Measurements from ENCODE around the gene CST3.
"Not testable (repeated sequence)": the region's sequence is repeated elsewhere in the genome, so short reads cannot be mapped to it uniquely, and the experiment has no call there.

The CST3 gene

DNA sequence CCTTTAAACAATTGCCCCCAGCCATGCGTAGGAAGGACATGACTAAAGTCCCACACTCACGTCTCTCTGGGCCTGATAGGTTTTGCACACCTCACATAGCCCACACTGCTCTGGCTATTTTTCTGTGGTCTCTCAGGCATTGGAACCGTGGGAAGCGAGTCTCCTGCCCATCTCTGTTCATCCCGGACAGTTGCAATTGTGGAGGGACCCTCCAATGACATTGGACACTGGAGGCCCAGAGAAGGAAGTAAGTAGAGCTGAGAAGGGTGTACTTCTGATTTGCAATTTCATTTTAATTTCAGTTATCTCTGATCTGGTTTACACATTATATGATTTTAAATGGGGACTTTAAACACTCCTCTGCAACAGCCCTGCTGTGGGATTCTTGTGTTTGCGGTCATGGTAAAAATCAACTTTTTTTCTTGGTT is 23.3 kb upstream of the CST3 start:
- no peak for DNase-seq

DNA sequence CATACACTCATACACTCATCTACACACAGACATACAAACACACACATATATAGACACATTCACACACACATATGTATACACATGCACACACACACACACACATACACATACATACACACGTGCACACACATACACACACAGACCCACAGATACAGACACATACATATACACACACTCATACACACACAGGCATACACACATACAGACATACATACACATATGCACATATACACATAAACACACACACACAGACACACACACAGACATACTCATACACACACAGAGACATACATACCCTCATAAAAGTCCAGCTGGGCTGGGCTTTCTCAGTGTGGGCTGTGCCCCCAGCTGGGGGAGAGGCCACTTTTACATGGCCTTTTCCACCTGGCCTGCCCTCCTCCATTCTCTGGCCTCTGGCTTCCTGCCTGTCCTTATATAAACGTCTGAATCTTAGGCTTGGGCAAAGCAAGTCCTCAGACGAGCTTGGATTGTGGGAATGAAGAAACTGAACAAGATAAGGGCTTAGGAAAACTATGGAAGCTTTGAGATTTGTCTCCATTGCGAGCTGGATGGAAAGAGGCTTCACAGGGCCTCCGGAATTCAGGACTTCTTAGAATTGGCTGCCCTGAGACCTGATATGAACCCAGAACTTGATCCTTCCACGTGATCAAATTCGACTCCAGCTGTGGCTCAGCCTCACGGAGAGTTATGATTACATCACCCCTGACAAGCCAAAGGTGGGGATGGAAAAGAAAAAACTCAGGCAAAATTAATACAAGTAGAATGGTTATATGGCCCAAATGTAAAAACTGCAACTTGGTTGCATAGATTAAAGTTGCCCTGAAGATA is 22.5 kb upstream of the CST3 start:
- no peak for DNase-seq

DNA sequence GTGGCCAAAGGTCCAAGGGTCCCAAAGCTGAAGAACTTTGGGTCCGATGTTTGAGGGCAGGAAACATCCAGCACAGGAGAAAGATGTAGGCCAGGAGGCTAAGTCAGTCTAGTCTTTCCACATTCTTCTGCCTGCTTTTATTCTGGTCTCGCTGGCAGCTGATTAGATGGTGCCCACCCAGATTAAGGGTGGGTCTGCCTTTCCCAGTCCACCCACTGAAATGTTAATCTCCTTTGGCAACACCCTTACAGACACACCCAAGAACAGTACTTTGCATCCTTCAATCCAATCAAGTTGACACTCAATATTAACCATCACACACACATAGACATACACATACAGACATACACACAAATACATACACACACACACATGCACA is 21.8 kb upstream of the CST3 start:
- not testable (repeated sequence) for DNase-seq

DNA sequence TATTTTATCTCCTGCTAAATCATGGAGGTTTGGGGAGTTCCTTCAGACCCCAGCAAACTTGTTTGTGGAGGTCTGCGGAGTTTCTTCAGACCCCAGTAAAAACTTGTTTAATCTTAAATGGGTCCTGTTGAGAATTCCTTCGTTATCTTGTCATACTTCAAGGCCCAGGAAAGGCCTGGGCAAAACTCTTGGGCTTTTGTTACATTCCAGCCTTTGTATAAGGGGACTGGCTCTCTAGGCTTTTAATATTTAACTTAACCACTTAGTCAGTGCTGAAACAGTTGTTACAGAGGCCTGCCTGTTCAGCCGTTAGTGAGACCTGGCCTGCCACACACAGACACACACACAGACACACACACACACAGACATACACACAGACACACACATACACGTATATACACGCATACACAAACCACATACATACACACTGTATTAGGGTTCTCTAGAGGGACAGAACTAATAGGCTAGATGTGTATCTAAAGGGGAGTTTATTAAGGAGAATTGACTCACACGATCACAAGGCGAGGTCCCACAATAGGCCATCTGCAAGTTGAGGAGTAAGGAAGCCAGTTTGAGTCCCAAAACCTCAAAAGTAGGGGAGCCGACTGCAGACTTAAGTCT is 21.3 kb upstream of the CST3 start:
- DNase-seq: no peak

DNA sequence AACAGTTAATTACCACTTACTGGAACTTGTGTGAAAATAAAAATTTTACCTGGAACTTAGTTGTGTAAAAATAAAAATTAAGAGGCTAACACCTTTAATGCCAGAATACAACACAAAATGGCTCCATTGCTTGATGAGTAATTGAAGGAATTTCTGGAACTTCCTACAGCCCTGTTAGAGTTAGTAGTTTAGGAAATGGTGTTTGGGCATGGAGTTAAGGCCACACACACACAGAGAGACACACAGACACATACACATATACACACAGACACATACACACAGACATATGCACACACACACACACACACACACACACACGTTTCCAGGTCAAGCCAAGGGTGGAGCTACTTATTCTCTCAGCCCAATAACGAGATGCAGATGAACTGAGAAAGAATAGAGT is 20.6 kb upstream of the CST3 start:
- DNase-seq: no peak

DNA sequence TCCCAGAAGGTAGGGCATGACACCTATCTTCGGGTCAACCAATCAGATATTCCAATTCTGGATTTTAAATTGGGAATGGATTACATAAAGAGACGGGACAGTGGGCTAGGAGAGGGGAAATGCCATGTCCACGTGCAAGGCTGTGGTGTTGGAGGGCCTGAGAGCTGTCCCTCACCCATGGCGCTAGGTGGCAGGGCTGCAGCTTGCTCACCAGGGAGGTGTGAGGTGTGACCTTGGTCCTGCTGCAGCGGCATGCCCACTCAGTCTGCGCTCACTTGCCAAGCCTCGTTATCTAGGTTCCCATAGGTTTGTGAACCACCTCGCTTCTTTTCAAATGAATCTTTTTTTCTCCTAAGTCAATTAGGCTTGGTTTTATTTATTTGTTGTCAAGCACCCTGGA is 19.4 kb upstream of the CST3 start:
- no peak for DNase-seq

DNA sequence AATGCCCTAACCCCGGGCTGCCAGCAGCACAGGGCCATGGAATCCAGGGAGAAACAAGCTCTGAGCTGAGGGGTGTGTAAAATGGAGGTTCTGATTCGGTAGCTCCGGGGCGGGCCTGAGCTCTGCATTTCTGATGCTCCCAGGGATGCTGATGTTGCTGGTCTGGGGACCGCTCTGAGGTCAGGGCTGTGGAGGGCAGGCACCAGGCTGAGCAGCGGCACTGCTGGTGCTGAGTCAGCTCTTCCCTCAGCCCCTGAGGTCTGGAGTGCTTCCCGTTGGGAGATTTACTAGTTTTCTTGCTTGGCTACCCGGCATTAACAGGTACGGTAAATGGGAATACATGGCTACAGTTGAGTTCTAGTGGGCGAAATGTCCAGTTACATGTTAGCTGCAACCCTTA is 18.6 kb upstream of the CST3 start:
- no peak for DNase-seq

DNA sequence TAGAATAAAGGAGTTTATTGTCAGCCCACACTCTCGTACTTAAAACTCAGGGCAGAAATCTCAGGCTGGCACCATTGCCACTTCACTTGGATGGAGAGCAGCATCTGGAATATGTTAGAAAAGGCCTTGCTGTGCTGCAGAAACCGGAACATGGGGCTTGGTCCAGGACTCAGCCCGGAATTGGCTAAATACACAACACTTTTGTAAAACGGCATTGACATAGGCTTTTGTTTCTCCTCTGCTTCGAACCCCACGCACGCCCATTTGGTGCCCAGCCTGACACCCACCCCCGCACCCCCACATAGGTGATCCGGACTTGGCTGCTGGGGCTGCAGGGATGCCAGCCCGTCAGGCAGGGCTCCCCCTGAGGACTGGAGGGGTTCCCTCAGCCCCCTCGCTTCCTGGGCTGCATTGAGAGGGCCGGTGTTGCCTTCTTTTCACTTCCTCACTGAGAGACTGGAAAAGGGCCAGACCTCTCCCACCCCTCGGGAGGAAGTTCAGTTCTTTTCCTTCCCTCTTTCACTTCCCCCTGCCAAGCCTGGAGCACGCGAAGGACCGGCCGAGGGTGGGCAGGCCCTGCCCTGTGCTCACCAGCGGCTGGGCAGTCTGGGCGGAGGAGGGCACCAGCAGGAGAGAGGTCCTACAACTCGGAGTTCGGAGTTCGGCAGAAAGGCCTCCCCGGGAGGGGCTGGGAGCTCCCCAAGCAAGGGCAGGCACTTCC is 17.9 kb upstream of the CST3 start:
- DNase-seq: no peak

DNA sequence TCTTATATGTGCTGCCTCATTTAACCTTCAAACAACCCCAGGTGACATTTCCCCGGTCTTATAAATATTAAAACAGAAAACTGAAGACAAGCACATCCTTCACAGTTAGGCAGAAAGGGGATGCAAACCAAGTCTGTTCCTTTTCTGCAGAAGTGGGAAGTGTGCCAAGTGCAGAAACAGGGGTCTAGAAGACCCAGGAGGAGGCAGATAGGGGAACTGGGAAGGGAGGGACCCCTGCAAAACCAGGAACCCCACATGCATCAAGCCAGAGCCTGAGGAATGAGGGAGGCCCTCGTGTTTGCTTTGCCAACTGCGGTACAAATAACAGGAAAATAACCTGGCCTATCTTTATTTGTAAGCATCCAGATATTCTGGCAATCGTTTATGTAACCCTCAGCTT is 17.0 kb upstream of the CST3 start:
- no peak for DNase-seq

DNA sequence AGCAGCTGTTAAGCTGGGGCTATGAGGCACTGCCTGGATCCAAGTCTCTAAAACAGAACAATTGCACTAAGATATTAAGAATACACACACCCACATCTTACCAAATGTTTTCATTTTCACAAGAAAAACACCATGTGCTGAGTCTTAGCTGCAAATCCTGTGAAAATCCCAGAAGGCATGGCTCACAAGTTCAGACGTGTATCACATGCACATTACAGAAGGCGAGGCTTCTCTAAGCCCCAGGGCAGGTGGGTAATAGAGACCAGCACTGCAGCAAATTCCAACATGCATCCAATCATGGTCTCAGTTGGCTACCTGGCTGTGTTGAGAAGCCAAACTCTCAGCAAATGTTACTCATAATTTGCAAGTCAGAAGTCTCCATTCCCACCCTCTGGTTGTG is 16.2 kb upstream of the CST3 start:
- no peak for DNase-seq

DNA sequence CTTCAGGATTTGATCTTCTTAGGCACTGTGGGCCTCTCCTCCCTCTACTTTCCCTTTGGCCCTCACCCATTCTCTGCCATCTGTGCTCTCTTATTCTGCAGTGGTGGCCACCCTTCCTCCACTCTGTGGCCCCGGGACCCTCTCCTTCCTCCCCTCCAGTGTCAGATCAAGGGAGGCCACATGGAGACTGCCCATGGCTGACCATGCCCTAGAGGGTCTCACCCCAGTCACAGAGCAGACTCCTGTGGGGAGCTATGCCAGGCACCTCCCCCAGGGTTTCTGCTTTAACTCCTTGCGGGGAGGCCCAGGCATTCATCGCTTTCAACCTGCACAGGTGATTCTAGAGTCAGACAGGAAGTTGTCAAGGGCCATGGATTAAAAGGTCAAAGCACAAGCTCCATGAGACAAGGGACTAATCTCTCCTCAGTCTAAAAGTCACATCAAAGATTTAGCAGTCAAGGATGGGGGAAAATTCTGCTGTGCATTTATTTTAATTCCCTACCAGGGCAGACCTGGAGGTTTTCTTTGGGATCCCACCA is 15.7 kb upstream of the CST3 start:
- DNase-seq: no peak

DNA sequence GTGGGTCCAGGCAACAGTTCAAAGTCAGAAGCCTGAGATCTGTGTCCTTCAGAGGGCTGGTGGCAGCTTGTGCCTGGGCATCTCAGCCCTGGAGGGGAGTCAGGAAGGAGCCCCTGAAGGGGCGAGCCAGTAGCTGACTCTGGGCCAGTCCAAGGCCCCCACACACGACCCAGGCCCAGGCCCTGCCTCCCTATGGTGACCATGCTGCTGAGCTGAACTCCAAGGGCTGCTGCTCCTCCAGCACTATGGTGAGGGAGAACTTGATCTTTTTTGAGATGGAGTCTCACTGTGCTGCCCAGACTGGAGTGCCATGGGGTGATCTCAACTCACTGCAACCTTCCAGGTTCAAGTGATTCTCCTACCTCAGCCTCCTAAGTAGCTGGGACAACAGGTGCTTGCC is 15.2 kb upstream of the CST3 start:
- DNase-seq: no peak

DNA sequence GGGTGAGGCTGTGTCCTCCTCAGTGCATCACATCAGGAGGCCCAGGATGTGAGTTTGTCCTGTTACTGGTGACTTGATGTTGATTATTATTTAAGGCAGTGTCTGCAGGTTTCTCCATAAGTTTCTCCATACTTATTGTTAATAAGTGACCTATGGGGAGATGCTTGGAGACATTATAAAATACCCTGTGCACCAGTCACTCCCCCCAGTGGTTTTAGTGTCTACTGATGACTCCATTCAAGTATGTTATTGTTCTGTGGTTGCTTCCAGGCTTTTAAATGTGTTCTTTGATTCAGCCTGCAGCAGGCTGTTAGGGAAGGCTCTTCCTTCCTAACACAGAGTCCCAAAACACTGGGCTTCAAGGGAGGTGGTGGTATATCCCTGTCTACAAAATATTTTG is 14.6 kb upstream of the CST3 start:
- DNase-seq: no peak

DNA sequence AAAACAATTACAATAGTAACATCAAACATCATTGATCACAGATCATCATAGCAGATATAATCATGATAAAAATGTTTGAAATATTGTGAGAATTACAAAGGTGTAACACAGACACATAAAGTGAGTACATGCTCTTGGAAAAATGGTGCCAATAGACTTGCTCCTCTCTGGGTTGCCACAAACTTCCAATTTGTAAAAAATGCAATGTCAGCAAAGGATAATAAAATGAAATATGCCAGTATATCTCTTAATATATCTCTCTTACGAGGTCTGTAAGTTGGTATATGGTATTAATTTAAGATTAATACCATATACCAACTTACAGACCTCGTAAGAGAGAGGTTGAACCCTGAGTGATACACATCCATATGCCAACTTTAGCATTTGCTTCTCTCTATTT is 13.4 kb upstream of the CST3 start:
- DNase-seq: no peak

DNA sequence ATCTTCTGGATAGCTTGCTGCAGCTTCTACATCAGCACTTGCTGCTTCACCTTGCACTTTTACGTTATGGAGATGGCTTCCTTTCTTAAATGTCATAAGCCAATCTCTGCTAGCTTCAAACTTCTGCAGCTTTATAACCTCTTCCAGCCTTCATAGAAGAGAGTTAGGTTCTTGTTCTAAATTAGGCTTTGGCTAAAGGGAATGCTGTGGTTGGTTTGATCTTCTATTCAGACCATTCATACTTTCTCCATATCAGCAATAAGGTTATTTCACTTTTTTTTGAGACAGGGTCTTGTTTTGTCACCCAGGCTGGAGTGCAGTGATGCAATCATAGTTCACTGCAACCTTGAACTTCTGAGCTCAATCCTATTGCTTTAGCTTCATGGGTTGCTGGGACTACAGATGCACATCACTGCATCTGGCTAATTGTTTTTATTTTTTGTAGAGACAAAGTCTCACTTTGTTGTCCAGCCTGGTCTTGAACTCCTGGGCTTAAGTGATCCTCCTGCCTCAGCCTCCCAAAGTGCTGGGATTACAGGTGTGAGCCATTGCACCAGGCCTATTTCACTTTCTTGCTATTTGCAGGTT is 12.2 kb upstream of the CST3 start:
- no peak for DNase-seq

DNA sequence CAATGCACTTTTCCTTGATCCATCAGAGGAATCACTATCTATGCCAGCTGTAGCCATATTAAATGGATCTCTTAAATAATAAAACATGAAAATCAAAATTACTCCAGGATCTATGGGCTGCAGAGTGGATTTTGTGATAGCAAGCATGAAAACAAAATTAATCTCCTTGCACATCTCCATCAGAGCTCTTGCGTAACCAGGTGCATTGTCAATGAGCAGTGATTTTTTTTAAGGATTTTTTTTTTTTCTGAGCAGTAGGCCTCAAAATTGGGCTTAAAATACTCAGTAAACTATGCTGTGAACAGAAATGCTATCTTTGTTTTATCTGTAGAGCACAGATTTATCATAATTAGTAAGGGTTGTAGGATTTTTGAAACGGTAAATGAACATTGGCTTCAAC is 11.5 kb upstream of the CST3 start:
- DNase-seq: no peak

DNA sequence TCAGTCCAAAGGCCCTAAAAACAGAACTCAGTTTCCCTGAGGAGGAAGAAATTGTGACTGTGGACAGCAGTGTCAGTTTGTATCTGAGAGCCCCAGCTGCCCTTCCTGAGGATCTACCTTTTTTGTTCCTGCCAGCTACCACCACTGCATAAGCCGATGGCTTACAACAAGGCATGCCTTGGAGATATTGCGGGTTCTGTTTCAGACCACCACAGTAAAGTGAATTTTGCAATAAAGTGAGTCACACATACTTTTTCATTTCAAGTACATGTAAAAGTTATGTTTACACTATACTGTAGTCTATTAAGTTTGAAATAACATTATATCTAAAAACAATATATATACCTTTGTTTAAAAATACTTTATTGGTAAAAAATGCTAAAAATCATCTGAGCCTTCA is 9.6 kb upstream of the CST3 start:
- DNase-seq: no peak

DNA sequence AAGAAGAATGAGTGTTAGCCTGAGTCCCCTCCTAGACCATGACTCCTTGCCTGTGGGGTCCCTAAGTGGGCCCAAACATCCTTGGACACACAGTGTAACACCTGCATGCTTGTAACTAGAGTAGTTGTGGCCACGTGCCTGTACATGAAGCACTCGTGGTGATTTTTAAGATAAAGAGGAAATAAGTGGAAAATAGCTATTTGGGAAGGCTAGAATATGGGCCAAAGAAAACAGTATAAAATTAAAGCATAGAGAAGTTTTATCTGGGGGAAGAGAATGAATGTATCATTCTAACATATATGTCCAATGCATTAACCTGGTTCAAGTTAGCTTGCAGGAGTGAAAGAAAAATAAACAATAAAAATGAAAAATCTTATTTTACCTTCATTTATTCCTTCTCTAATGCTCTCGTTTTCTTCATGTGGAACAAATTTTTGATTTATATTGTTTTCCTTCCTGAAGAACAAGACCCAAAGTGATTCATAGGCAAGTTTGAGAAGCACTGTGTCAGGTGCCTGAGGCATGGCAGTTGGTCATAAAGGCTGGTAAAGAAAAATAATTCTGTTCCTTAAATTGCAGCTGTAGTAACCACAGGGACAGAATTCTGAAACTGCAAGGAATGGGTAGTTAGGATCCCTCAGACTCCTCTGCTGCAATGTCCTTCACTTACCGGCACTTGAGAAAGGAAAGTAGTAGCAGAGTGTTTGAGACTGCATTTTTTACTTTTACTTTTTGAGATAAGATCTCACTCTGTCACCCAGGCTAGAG is 8.5 kb upstream of the CST3 start:
- DNase-seq: no peak

DNA sequence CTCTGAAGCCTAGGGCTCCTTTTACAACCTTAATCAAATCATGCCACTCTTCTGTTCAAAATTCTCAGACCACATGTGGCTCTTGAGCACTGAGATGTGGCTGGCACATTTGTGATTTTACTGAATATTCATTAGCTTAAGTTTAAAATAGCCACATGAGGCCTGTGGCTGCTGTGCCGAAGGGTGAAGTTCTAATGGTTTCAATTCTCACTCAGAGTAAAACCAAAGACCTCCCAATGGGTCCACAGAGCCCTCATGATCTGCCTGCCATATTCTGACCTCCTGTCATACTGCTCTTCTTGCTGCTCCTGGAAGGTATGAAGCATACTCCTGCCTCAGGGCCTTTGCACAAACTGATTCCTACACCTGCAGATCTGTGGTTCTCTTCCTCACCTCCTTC is 7.8 kb upstream of the CST3 start:
- DNase-seq: no peak

DNA sequence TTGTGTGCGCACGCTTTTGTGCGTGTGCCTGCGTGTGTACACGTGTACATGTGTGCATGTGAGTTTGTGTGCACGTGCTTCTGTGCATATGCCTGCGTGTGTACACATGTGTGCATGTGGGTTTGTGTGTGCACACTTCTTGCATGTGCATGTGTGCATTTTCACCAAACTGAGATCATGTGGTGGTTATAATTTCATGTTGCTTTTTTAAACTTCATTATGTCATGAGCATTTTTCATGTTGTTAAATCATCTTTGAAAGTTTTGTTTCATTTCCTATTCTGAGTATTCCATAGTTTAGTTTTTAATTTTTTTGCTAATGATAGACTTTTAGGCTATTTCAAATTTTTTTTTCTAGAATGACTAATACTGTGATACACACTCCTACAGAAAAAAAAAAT is 6.4 kb upstream of the CST3 start:
- DNase-seq: no peak

DNA sequence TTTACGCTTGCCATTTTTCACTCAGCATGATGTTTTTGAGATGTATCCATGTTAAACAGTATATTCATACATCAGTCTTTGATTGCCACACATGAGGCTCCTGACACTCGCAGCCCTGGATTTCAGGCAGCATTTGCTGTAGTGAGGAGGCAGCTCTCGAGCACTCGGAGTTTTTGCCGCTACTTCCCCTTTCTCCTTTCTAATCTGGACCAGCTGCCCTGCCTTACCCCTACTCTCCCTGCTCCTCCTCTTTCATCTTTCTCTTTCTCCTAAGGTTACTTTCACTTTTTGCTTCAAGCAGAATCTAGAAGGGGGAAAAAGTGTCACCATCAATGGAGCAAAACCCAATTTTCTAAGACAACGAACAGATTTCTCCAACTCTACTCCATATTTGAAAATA is 5.9 kb upstream of the CST3 start:
- no peak for DNase-seq

DNA sequence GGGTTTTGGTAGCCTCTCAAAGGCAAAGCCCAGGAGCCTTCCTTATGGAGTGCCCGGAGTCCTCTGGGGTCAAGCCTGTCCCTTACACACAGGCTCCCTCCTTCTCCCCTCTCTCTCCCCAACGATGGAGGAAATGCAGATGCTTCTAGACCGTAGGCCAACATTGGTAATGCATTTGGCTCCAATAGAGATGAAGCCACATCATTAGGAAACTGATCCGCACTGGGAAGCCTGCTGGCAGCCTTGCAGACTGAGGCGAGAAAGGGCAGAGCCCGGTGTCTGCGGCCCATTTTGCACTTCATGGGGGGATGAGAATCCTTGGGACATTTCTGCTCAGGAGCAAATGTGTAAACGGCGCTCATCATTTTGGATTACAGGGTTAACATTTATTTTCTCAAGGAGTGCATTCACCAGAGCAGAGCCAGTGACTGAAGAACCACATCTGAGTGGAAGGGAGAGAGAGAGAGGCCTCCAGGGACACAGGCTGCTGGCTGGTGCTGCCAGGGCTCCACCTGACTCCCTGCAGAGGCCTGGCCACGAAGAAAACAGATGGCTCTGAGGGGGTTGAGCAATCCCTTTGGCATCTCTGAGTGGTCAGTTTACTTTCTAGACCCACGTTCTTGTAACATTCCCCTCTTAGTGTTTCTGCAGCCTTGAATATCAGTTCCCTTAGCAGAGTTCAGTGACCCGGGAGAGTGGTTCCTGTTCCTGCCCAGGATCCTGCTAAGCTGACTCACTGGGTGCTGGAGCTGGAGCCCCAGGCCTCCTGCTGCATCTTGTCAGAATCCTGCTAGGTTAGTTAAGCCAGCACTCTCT is 4.4 kb upstream of the CST3 start:
- DNase-seq: peak in 1 of 2 experiments; percentile 36

Measured in NCI-H446 (cell line).